Endothelial cell of umbilical vein (primary cell): Measurements from ENCODE around the gene SLC30A4. TPM values are rescaled to one million over a fixed set of nuclear protein-coding genes. Genes with fewer than 3 reads are reported as not detected.

Experiments used
- BruUV-seq: library from RNA; stranded (reverse); fragments of 400-500 nt; replicated peaks from 2 replicates; lab custom pipeline; 2021; lab: Mats Ljungman, UMichigan
- CTCF ChIA-PET: fragments of 300-600, 350-600 bp; sonication (Branson Sonifier 250); formaldehyde crosslinking; loops from one replicate; lab custom pipeline; 2021; ENCODE audit warnings: antibody characterized with exemption, inconsistent platforms; lab: Charles Lee
- POLR2A ChIA-PET: fragments of 300-600, 350-600 bp; sonication (Branson Sonifier 250); formaldehyde crosslinking; loops from one replicate; lab custom pipeline; 2021; ENCODE audit warnings: antibody characterized with exemption, inconsistent platforms; lab: Charles Lee
- DNase-seq: peaks from one replicate; pipeline ENCODE4 v3.0.0-alpha.2; 2011; ENCODE audit warnings: low read depth, low spot score
- FAIRE-seq: peaks from 2 replicates; lab custom pipeline; 2011; peaks lifted over from hg19 to GRCh38; lab: Jason Lieb, UNC
- H2AFZ ChIP-seq: 2 replicates; pipeline ENCODE4 v1.6.0; 2012; ENCODE audit warnings: low read depth, low read length, control low read depth, inconsistent platforms
- H3K27ac ChIP-seq: 2 replicates; pipeline ENCODE4 v1.5.1; 2011; ENCODE audit warnings: low read depth, mild to moderate bottlenecking, control low read depth, low read length, moderate library complexity; ENCODE audit not compliant: insufficient read depth
- H3K27me3 ChIP-seq, 2 experiments: 2 replicates each; pipeline versions ENCODE4 v1.6.0 to v1.6.1; 2011; ENCODE audit warnings: low read length in 2 of 2, mixed read lengths in 1 of 2; ENCODE audit not compliant: control insufficient read depth in 2 of 2, insufficient read depth in 2 of 2
- H3K36me3 ChIP-seq, 2 experiments: 2 replicates in 1 of 2; 3 replicates in 1 of 2; pipeline ENCODE4 v1.5.1; 2011; ENCODE audit warnings: low read length in 2 of 2, mild to moderate bottlenecking in 1 of 2, moderate library complexity in 1 of 2; ENCODE audit not compliant: control insufficient read depth in 2 of 2, insufficient read depth in 2 of 2; ENCODE audit errors: extremely low read depth in 1 of 2
- H3K4me1 ChIP-seq: 3 replicates; pipeline ENCODE4 v1.5.1; 2011; ENCODE audit warnings: mild to moderate bottlenecking, low read length; ENCODE audit not compliant: control insufficient read depth, insufficient read depth; ENCODE audit errors: extremely low read depth
- H3K4me2 ChIP-seq: 2 replicates; pipeline ENCODE4 v1.6.1; 2011; ENCODE audit warnings: low read length, control low read depth, mixed read lengths; ENCODE audit not compliant: insufficient read depth
- H3K4me3 ChIP-seq, 3 experiments: fragments of 200-600 bp in 1 of 3; sonication (generic), shearing (Covaris generic) in 1 of 3; replicated peaks in 1 of 3; 2 replicates each; pipeline ENCODE4 v1.5.1; 2011 to 2016; ENCODE audit warnings: control low read depth in 3 of 3, low read length in 3 of 3, mild to moderate bottlenecking in 2 of 3, inconsistent platforms in 1 of 3, low read depth in 1 of 3, moderate library complexity in 1 of 3; ENCODE audit not compliant: insufficient read depth in 1 of 3
- H3K79me2 ChIP-seq: 2 replicates; pipeline ENCODE4 v1.6.0; 2012; ENCODE audit warnings: low read length, inconsistent platforms; ENCODE audit not compliant: control insufficient read depth, insufficient read depth
- H3K9ac ChIP-seq: replicated peaks from 2 replicates; pipeline ENCODE3; 2011; ENCODE audit warnings: low read length, control low read depth; ENCODE audit not compliant: insufficient read depth; ENCODE audit errors: extremely low read depth
- H3K9me1 ChIP-seq: replicated peaks from 3 replicates; pipeline ENCODE4 v1.6.0; 2011; ENCODE audit warnings: mild to moderate bottlenecking, low read length; ENCODE audit not compliant: control insufficient read depth, insufficient read depth; ENCODE audit errors: extremely low read depth
- H3K9me3 ChIP-seq: replicated peaks from 2 replicates; pipeline ENCODE4 v1.5.1; 2012; ENCODE audit warnings: low read length, inconsistent platforms; ENCODE audit not compliant: control insufficient read depth, insufficient read depth
- H4K20me1 ChIP-seq: replicated peaks from 2 replicates; pipeline ENCODE3; 2011; ENCODE audit warnings: mild to moderate bottlenecking, low read length; ENCODE audit not compliant: control insufficient read depth, insufficient read depth; ENCODE audit errors: extremely low read depth
- CTCF ChIP-seq, 2 donors: IDR thresholded peaks; 1 replicate in 1 of 2; 2 replicates in 1 of 2; pipeline ENCODE4 v1.5.1; 2011; ENCODE audit warnings: low read length in 2 of 2, mild to moderate bottlenecking in 2 of 2, moderate library complexity in 2 of 2, control low read depth in 1 of 2, inconsistent platforms in 1 of 2, low read depth in 1 of 2; ENCODE audit not compliant: insufficient read depth in 1 of 2; ENCODE audit errors: extremely low read depth in 1 of 2
- EZH2 ChIP-seq: IDR thresholded peaks from 2 replicates; pipeline ENCODE4 v1.6.1; 2012; ENCODE audit warnings: borderline replicate concordance, low read depth, mild to moderate bottlenecking, moderate library complexity, low read length, inconsistent platforms; ENCODE audit not compliant: severe bottlenecking
- GATA2 ChIP-seq: IDR thresholded peaks from 2 replicates; pipeline ENCODE4 v1.7.0; 2011; ENCODE audit warnings: low read depth, mild to moderate bottlenecking, moderate library complexity, mixed read lengths, low read length; ENCODE audit not compliant: insufficient read length, insufficient read depth
- MAX ChIP-seq: IDR thresholded peaks from 2 replicates; pipeline ENCODE4 v1.6.1; 2011; ENCODE audit not compliant: insufficient read depth, insufficient read length
- MYC ChIP-seq: IDR thresholded peaks from one replicate; pipeline ENCODE4 v1.6.1; 2011; ENCODE audit warnings: mild to moderate bottlenecking, low read depth, low read length
- POLR2A ChIP-seq: IDR thresholded peaks from 2 replicates; pipeline ENCODE4 v1.6.1; 2012; ENCODE audit warnings: low read depth, mild to moderate bottlenecking, control low read depth, low read length
- POLR2AphosphoS5 ChIP-seq: IDR thresholded peaks from 2 replicates; pipeline ENCODE4 v1.6.1; 2012; ENCODE audit warnings: low read depth, mild to moderate bottlenecking, control low read depth, low read length, moderate library complexity; ENCODE audit not compliant: insufficient read depth
- dilution Hi-C: fragments of 300-500 bp; cut with MboI; formaldehyde crosslinking; loops from one replicate; pipeline ENCODE4 v1.15.0; 2019; ENCODE audit warnings: low sequenced_read_pairs; ENCODE audit not compliant: extremely low pct_ligation_motif_present
- intact Hi-C: fragments of 100-400 bp; cut with micrococcal nuclease; formaldehyde crosslinking; loops from one replicate; pipeline ENCODE4 v1.10.0; 2022
- polyA plus RNA-seq, 4 experiments: library from polyadenylated mRNA; depleted of rRNA in 3 of 4; stranded (reverse) in 3 of 4; unstranded in 1 of 4; fragments of >200 nt; gene quantifications; 2 replicates each; pipeline versions ENCODE4 v1.2.1 to v1.2.3, GENCODE V29; 2011 to 2012; ENCODE audit warnings: missing spikeins in 1 of 4
- total RNA-seq: library from RNA; stranded (reverse); gene quantifications from 2 replicates; pipeline ENCODE4 v1.2.3, GENCODE V29; 2021

The SLC30A4 gene
- total and polyA plus RNA-seq, 2 donors (not counting 3 experiments of a cell fraction or from before 2014, with no cell fraction given): 2.7 to 3.9 TPM

GRCh38 chr15:45441686-45442085, 80.9 kb downstream of the SLC30A4 start:
- intact Hi-C loops: no loop called here
- CTCF ChIA-PET: interaction anchor here (0.7 to 1.6 kb wide), 3 partner anchors 13 to 279 kb away, joined by 3 to 5 read pairs (median 3); a partner anchor contains a TSS

More at GRCh38 chr15:45441686-45442085, 80.9 kb downstream of the SLC30A4 start:
- H3K9ac ChIP-seq: no peak overlapping the region
- H3K27ac ChIP-seq: no peak overlapping the region
- POLR2A ChIA-PET: no interaction called here
- H3K27me3 ChIP-seq: peaks cover 0 to 5% of the 10 kb centered on the region in 2 experiments
- H3K9me3 ChIP-seq: no peaks in the 10 kb centered on the region
- no peaks in the 10 kb centered on the region for H3K9me1 ChIP-seq
- BruUV-seq: no TSS peak
- H3K4me3 ChIP-seq: no peak overlapping the region
- no peak for TF ChIP-seq GATA2
- no peak for TF ChIP-seq POLR2AphosphoS5
- TF ChIP-seq MAX: no peak
- no peak for TF ChIP-seq EZH2
- TF ChIP-seq CTCF (IDR thresholded peaks at IDR 0.05; ENCODE audit: extremely low read depth in 1 of 2, insufficient read depth in 1 of 2, low read depth in 1 of 2, low read length in 2 of 2): no peak
- no peak for TF ChIP-seq POLR2A
- TF ChIP-seq MYC: no peak
- dilution Hi-C loops: no loop called here
- H3K36me3 ChIP-seq: no peaks in the 10 kb centered on the region
- no peak overlapping the region for H2AFZ ChIP-seq
- H3K4me2 ChIP-seq: no peak overlapping the region
- H4K20me1 ChIP-seq: no peaks in the 10 kb centered on the region
- H3K4me1 ChIP-seq: no peaks in the 10 kb centered on the region
- FAIRE-seq (peak; percentile 12), DNase-seq (peak; percentile 53)
- no peaks in the 10 kb centered on the region for H3K79me2 ChIP-seq
